Endodermal cell (in vitro differentiated cells): ENCODE data around the gene CSH1. TPM values are rescaled to one million over a fixed set of nuclear protein-coding genes. Genes with fewer than 3 reads are reported as not detected.

Source experiments
- DNase-seq: peaks from one replicate; pipeline ENCODE4 v3.0.0-alpha.2; 2017
- H3K27ac ChIP-seq: 2 replicates; pipeline ENCODE4 v1.5.1; 2013; ENCODE audit warnings: mild to moderate bottlenecking, low read depth, low read length, moderate library complexity
- H3K27me3 ChIP-seq: 2 replicates; pipeline ENCODE4 v1.6.1; 2013; ENCODE audit warnings: mild to moderate bottlenecking, low read length, moderate library complexity; ENCODE audit not compliant: insufficient read depth, control insufficient read depth, poor library complexity, severe bottlenecking
- H3K36me3 ChIP-seq: 2 replicates; pipeline ENCODE4 v1.7.0; 2013; ENCODE audit warnings: mild to moderate bottlenecking, low read length, moderate library complexity; ENCODE audit not compliant: control insufficient read depth, insufficient read depth
- H3K4me1 ChIP-seq: one replicate; pipeline ENCODE4 v1.7.0; 2013; ENCODE audit warnings: low read length; ENCODE audit not compliant: control insufficient read depth, insufficient read depth
- H3K4me3 ChIP-seq: 2 replicates; pipeline ENCODE4 v1.5.1; 2013; ENCODE audit warnings: mild to moderate bottlenecking, low read length, moderate library complexity
- H3K9ac ChIP-seq: 2 replicates; pipeline ENCODE4 v1.6.1; 2013; ENCODE audit warnings: mild to moderate bottlenecking, low read length, moderate library complexity; ENCODE audit not compliant: poor library complexity, severe bottlenecking; ENCODE audit errors: extremely low read depth
- H3K9me3 ChIP-seq: 2 replicates; pipeline ENCODE4 v1.6.1; 2013; ENCODE audit warnings: mild to moderate bottlenecking, low read length, moderate library complexity; ENCODE audit not compliant: control insufficient read depth
- H3K27ac Mint-ChIP-seq: 2 replicates; pipeline ENCODE4 v1.8.0; 2020; ENCODE audit warnings: mixed read lengths
- H3K27me3 Mint-ChIP-seq: 2 replicates; pipeline ENCODE4 v1.8.0; 2021; ENCODE audit warnings: mild to moderate bottlenecking, mixed read lengths; ENCODE audit not compliant: insufficient read depth
- H3K36me3 Mint-ChIP-seq: 2 replicates; pipeline ENCODE4 v1.8.0; 2020; ENCODE audit warnings: low read depth, mixed read lengths
- H3K4me1 Mint-ChIP-seq: 2 replicates; pipeline ENCODE4 v1.8.0; 2020; ENCODE audit warnings: mixed read lengths
- H3K4me3 Mint-ChIP-seq: 2 replicates; pipeline ENCODE4 v1.8.0; 2020; ENCODE audit warnings: mild to moderate bottlenecking, moderate library complexity, mixed read lengths
- H3K9me3 Mint-ChIP-seq: 2 replicates; pipeline ENCODE4 v1.8.0; 2020; ENCODE audit warnings: mild to moderate bottlenecking, mixed read lengths
- CTCF ChIP-seq: fragments of 200-600 bp; sonication (generic); conservative IDR thresholded peaks from 2 replicates; pipeline ENCODE4 v1.5.0; 2021; ENCODE audit warnings: antibody characterized with exemption, mild to moderate bottlenecking
- WGBS, 2 experiments: methylation state at CpG; one replicate each; pipeline versions ENCODE4 v1.1.5 to v1.1.7; 2013; ENCODE audit warnings: missing lambda C conversion rate in 2 of 2, mixed read lengths in 1 of 2; ENCODE audit not compliant: insufficient coverage in 1 of 2, insufficient read length in 1 of 2; 5-methylcytosine and 5-hydroxymethylcytosine counted together
- total RNA-seq, 2 donors: library from RNA; stranded (reverse); fragmentation: NEBNext Ultra II Directional in 1 of 2; extraction: Animal tissue kit (Norgen Biotek cat#: 25700) in 1 of 2; gene quantifications; 2 replicates in 1 of 2; 3 replicates in 1 of 2; pipeline ENCODE4 v1.2.1, GENCODE V29; 2021

The CSH1 gene
- total RNA-seq, 2 donors from 2014 or later: 0.64 TPM; not detected in 1

- no peaks in the 10 kb centered on the region for H3K27me3 ChIP-seq
These were observed 47.4 kb upstream of the CSH1 start for GRCh38 chr17:63943745-63944144.

GRCh38 chr17:63942309-63942985, 46.1 kb upstream of the CSH1 start:
- Histone ChIP-seq H3K4me1 (no peaks in the 10 kb centered on the region), H3K27ac (no peak overlapping the region), H3K4me3 (no peak overlapping the region), H3K9me3 (no peaks in the 10 kb centered on the region), H3K9ac (no peak overlapping the region), H3K36me3 (no peaks in the 10 kb centered on the region), H3K27me3 (no peaks in the 10 kb centered on the region)
- 92 to 93% methylated on average over 19 to 21 of the region's 21 CpGs for WGBS, 2 experiments
- no peak for TF ChIP-seq CTCF
- H3K36me3 Mint-ChIP-seq: no peaks in the 10 kb centered on the region
- H3K4me1 Mint-ChIP-seq: no peaks in the 10 kb centered on the region
- H3K9me3 Mint-ChIP-seq: no peaks in the 10 kb centered on the region
- no peak for DNase-seq
- no peak overlapping the region for H3K27ac Mint-ChIP-seq
- no peak overlapping the region for H3K4me3 Mint-ChIP-seq
- peaks cover 2% of the 10 kb centered on the region for H3K27me3 Mint-ChIP-seq

More at GRCh38 chr17:63943745-63944144, 47.4 kb upstream of the CSH1 start:
- no peaks in the 10 kb centered on the region for H3K9me3 Mint-ChIP-seq
- DNase-seq: no peak
- no peak overlapping the region for H3K4me3 Mint-ChIP-seq
- 79 to 100% methylated on average over 1 to 9 of the region's 9 CpGs for WGBS, 2 experiments
- TF ChIP-seq CTCF: peak; percentile 52
- no peak overlapping the region for H3K4me3 ChIP-seq
- H3K36me3 ChIP-seq: no peaks in the 10 kb centered on the region
- H3K27ac Mint-ChIP-seq: no peak overlapping the region
- H3K4me1 ChIP-seq: no peaks in the 10 kb centered on the region
- H3K27ac ChIP-seq: no peak overlapping the region
- no peaks in the 10 kb centered on the region for H3K4me1 Mint-ChIP-seq
- no peak overlapping the region for H3K9ac ChIP-seq
- no peaks in the 10 kb centered on the region for H3K9me3 ChIP-seq
- H3K27me3 Mint-ChIP-seq: peaks cover 2% of the 10 kb centered on the region
- H3K36me3 Mint-ChIP-seq: no peaks in the 10 kb centered on the region

GRCh38 chr17:63941751-63942150, 45.4 kb upstream of the CSH1 start:
- Mint-ChIP-seq H3K4me3 (no peak overlapping the region), H3K4me1 (no peaks in the 10 kb centered on the region), H3K36me3 (no peaks in the 10 kb centered on the region), H3K9me3 (no peaks in the 10 kb centered on the region), H3K27me3 (peaks cover 2% of the 10 kb centered on the region), H3K27ac (no peak overlapping the region)
- no peaks in the 10 kb centered on the region for H3K36me3 ChIP-seq
- no peak overlapping the region for H3K4me3 ChIP-seq
- no peaks in the 10 kb centered on the region for H3K9me3 ChIP-seq
- WGBS, 2 experiments: 95% methylated on average over 13 to 23 of the region's 23 CpGs
- no peak overlapping the region for H3K9ac ChIP-seq
- DNase-seq: no peak
- no peaks in the 10 kb centered on the region for H3K4me1 ChIP-seq
- TF ChIP-seq CTCF: no peak
- H3K27ac ChIP-seq: no peak overlapping the region
- no peaks in the 10 kb centered on the region for H3K27me3 ChIP-seq
